Astrocyte (in vitro differentiated cells and primary cell): ENCODE data around the gene CENPC.

Experiments used
- CTCF ChIP-seq: IDR thresholded peaks from 2 replicates; pipeline ENCODE4 v1.5.1; 2011; ENCODE audit warnings: low read depth, mild to moderate bottlenecking, inconsistent platforms, low read length, moderate library complexity; ENCODE audit not compliant: insufficient read depth
- EZH2 ChIP-seq: IDR thresholded peaks from 2 replicates; pipeline ENCODE4 v1.6.1; 2012; ENCODE audit warnings: mild to moderate bottlenecking, low read length, inconsistent platforms; ENCODE audit not compliant: insufficient read depth

GRCh38 chr4:67456577-67457196, 88.6 kb downstream of the CENPC start:
- TF ChIP-seq CTCF (no peak), EZH2 (no peak)
